Glutamatergic neuron (in vitro differentiated cells): ENCODE measurements around the gene SIN3B. TPM values are rescaled to one million over a fixed set of nuclear protein-coding genes. Genes with fewer than 3 reads are reported as not detected.

Source experiments
- DNase-seq: peaks from one replicate; pipeline ENCODE4 v3.0.0; 2022
- H3K27ac Mint-ChIP-seq: one replicate; pipeline ENCODE4 v1.8.0; 2020; ENCODE audit warnings: mild to moderate bottlenecking, mixed read lengths, inconsistent platforms; ENCODE audit not compliant: unreplicated experiment
- H3K27me3 Mint-ChIP-seq: one replicate; pipeline ENCODE4 v1.8.0; 2020; ENCODE audit warnings: mild to moderate bottlenecking, moderate library complexity, mixed read lengths, inconsistent platforms; ENCODE audit not compliant: unreplicated experiment
- H3K36me3 Mint-ChIP-seq: one replicate; pipeline ENCODE4 v1.8.0; 2020; ENCODE audit warnings: mild to moderate bottlenecking, mixed read lengths, inconsistent platforms; ENCODE audit not compliant: unreplicated experiment
- H3K4me1 Mint-ChIP-seq: one replicate; pipeline ENCODE4 v1.8.0; 2020; ENCODE audit warnings: mild to moderate bottlenecking, low read depth, mixed read lengths, inconsistent platforms; ENCODE audit not compliant: unreplicated experiment
- H3K4me3 Mint-ChIP-seq: one replicate; pipeline ENCODE4 v1.8.0; 2020; ENCODE audit warnings: mild to moderate bottlenecking, mixed read lengths, inconsistent platforms; ENCODE audit not compliant: unreplicated experiment
- H3K9me3 Mint-ChIP-seq: one replicate; pipeline ENCODE4 v1.8.0; 2020; ENCODE audit warnings: mild to moderate bottlenecking, moderate library complexity, mixed read lengths, inconsistent platforms; ENCODE audit not compliant: unreplicated experiment
- CTCF ChIP-seq: fragments of 200-600 bp; sonication (generic); IDR thresholded peaks from one replicate; pipeline ENCODE4 v1.5.0; 2021; ENCODE audit not compliant: partially characterized antibody, unreplicated experiment
- total RNA-seq: library from RNA; stranded (reverse); fragmentation: NEBNext Ultra II Directional; extraction: Animal tissue kit (Norgen Biotek cat#: 25700); gene quantifications from one replicate; pipeline ENCODE4 v1.2.1, GENCODE V29; 2021; ENCODE audit not compliant: unreplicated experiment

Gene SIN3B
- total RNA-seq, 1 donor from 2014 or later, result 97.9 TPM

- H3K4me1 Mint-ChIP-seq, result no peaks in the 10 kb centered on the region
- no peak for DNase-seq
- no peak for TF ChIP-seq CTCF
- H3K36me3 Mint-ChIP-seq, result peaks cover 8% of the 10 kb centered on the region
- H3K9me3 Mint-ChIP-seq, result peaks cover 6% of the 10 kb centered on the region
- no peak overlapping the region for H3K4me3 Mint-ChIP-seq
- peaks cover 2% of the 10 kb centered on the region for H3K27me3 Mint-ChIP-seq
- no peak overlapping the region for H3K27ac Mint-ChIP-seq
Observed at GRCh38 chr19:16922592-16922934, 93.4 kb downstream of the SIN3B start.

GRCh38 chr19:16922949-16923348 is 93.8 kb downstream of the SIN3B start:
- H3K4me3 Mint-ChIP-seq, result no peak overlapping the region
- TF ChIP-seq CTCF, result no peak
- H3K4me1 Mint-ChIP-seq, result no peaks in the 10 kb centered on the region
- no peak for DNase-seq
- H3K36me3 Mint-ChIP-seq, result peaks cover 8% of the 10 kb centered on the region
- peaks cover 2% of the 10 kb centered on the region for H3K27me3 Mint-ChIP-seq
- H3K9me3 Mint-ChIP-seq, result peaks cover 6% of the 10 kb centered on the region
- H3K27ac Mint-ChIP-seq, result no peak overlapping the region

GRCh38 chr19:16927883-16928282 is 98.7 kb downstream of the SIN3B start:
- H3K36me3 Mint-ChIP-seq, result peaks cover 18% of the 10 kb centered on the region
- no peak overlapping the region for H3K27ac Mint-ChIP-seq
- no peak overlapping the region for H3K4me3 Mint-ChIP-seq
- H3K4me1 Mint-ChIP-seq, result no peaks in the 10 kb centered on the region
- H3K9me3 Mint-ChIP-seq, result peaks cover 4% of the 10 kb centered on the region
- no peak for DNase-seq
- TF ChIP-seq CTCF, result no peak
- peaks cover 2% of the 10 kb centered on the region for H3K27me3 Mint-ChIP-seq

GRCh38 chr19:16928351-16928750 is 99.2 kb downstream of the SIN3B start:
- no peak overlapping the region for H3K4me3 Mint-ChIP-seq
- no peak for TF ChIP-seq CTCF
- peaks cover 2% of the 10 kb centered on the region for H3K27me3 Mint-ChIP-seq
- peaks cover 19% of the 10 kb centered on the region for H3K36me3 Mint-ChIP-seq
- no peaks in the 10 kb centered on the region for H3K4me1 Mint-ChIP-seq
- peaks cover 4% of the 10 kb centered on the region for H3K9me3 Mint-ChIP-seq
- H3K27ac Mint-ChIP-seq, result no peak overlapping the region
- no peak for DNase-seq

- peaks cover 4% of the 10 kb centered on the region for H3K9me3 Mint-ChIP-seq
- H3K4me3 Mint-ChIP-seq, result no peak overlapping the region
- H3K27ac Mint-ChIP-seq, result no peak overlapping the region
Observed at GRCh38 chr19:16928916-16929315, 99.7 kb downstream of the SIN3B start.

More at GRCh38 chr19:16928916-16929315, 99.7 kb downstream of the SIN3B start:
- TF ChIP-seq CTCF, result no peak
- Mint-ChIP-seq H3K27me3 (peaks cover 2% of the 10 kb centered on the region), H3K4me1 (no peaks in the 10 kb centered on the region), H3K36me3 (peaks cover 25% of the 10 kb centered on the region)
- DNase-seq, result no peak

Other genes with a start within 250 kb of the SIN3B start
- gene MED26, start 201.2 kb upstream of the SIN3B start, total RNA-seq, result 9.8 TPM
- 81.0 TPM for gene SMIM7, start 169.3 kb upstream of the SIN3B start, total RNA-seq
- 7.1 TPM for gene TMEM38A, start 168.3 kb upstream of the SIN3B start, total RNA-seq
- not detected for gene NWD1, start 109.6 kb upstream of the SIN3B start, total RNA-seq
- gene F2RL3, start 59.6 kb downstream of the SIN3B start, total RNA-seq, result not detected
- 15.4 TPM for gene CPAMD8, start 197.4 kb downstream of the SIN3B start, total RNA-seq
- gene HAUS8, start 246.1 kb downstream of the SIN3B start, total RNA-seq, result 9.1 TPM
- gene MYO9B, start 246.4 kb downstream of the SIN3B start, total RNA-seq, result 237 TPM